ENCODE data around the gene PCNX1.
"Not testable (repeated sequence)": the region's sequence is repeated elsewhere in the genome, so short reads cannot be mapped to it uniquely, and the experiment has no call there.

PCNX1 gene

GRCh38 chr14:71122866-71123565 lies 215.8 kb downstream of the PCNX1 start:
- no peak for DNase-seq (ENCODE audit: low read depth in 2 of 2)

DNA sequence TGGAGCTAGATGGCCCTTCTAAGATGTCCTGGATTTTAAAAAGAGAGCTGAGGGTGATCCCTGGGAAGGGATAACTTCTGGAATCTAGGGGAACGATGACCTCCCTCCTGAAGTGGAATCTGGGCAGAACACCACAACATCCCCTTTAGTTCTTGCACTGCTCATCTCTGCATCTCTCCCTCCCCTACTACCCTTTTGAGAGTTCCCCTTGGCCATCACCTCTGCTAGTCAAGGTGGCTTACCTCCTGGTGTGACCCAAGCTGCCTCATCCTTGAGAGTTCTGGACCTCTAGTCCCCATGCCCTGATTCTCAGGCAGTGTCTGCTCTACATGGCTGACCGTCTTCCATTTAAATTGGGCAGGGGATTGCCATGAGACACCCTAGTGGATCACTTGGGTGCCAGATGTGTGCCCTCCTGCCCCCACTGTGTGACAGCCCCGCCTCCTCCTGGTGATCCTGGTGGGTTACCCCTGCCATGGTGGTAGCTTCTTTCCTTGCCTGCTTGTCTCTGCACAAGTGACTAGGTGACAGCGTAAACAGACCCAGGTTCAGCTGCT lies 216.4 kb downstream of the PCNX1 start:
- no peak for DNase-seq (ENCODE audit: low read depth in 2 of 2)

DNA sequence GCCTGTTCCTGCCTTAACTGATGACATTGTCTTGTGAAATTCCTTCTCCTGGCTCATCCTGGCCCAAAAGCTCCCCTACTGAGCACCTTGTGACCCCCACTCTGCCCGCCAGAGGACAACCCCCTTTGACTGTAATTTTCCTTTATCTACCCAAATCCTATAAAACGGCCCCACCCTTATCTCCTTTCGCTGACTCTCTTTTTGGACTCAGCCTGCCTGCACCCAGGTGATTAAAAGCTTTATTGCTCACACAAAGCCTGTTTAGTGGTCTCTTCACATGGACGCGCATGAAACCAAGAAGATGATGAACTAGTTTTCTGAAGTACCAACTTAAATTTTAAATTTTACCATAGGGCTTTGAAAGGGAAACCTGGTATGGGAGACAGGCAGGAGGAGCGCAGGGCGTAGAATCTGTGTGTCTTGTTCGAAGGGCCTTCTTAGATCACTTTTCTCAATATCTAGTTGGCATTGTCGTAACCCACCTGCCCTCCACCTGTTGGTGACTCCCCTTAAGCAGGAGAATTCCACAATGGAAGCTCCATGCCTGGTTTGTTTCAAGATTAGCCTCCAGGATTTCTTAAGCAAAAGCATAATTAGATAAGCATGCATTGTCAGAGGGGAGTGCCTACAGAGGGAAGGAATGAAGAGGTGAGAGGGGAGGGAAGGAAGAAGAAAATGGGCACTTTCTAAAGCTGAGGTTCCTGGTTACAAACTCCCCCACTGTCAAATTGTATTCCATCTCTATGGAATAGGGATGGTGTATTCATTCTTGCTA lies 222.6 kb downstream of the PCNX1 start:
- not testable (repeated sequence) for DNase-seq (ENCODE audit: low read depth in 2 of 2)

DNA sequence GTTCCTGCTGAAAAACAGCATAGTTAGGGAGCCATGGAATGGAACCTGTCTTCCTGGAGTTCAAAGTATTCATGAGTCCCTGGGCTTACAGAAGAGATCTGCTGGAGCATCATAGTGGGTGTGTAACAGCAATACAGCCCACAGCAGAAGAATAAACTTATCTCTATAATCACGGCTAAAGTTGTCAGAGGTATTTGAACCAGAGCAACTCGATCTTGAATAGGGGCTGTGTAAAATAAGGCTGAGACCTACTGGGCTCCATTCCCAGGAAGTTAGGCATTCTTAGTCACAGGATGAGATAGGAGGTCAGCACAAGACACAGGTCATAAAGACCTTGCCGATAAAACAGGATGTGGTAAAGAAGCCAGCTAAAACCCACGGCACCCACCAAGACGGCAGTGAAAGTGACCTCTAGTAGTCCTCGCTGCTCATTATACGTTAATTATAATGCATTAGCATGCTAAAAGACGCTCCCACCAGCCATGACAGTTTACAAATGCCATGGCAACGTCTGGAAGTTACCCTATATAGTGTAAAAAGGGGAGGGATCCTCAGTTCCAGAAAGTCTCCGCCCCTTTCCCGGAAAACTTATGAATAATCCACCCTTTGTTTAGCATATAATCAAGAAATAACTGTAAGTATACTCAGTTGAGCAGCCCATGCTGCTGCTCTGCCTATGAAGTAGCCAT lies 223.4 kb downstream of the PCNX1 start:
- DNase-seq (ENCODE audit: low read depth in 2 of 2) = no peak

DNA sequence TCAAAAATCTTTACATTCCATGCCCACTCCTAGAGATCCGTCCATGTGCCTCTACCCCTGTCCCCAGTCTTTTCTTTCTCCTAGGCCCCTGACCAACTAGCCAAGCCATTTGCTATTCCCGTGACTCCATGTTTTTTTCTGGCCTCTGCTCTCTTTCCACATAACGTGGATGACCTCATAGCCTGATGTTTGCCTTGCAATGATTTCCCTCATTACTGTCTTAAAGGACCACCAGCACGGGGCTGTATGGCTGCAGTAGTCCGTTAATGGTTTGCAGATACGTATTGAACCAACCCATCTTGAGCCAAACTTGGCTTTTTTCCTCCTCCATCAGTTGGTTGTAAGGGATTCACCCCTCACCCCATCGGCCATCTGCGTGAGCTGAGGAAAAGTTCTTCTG lies 226.0 kb downstream of the PCNX1 start:
- no peak for DNase-seq (ENCODE audit: low read depth in 2 of 2)

GRCh38 chr14:71135496-71135895 lies 228.2 kb downstream of the PCNX1 start:
- DNase-seq (ENCODE audit: low read depth in 2 of 2) = no peak

- no peak for DNase-seq (ENCODE audit: low read depth in 2 of 2)
Measured at GRCh38 chr14:71135911-71136310, 228.7 kb downstream of the PCNX1 start.

DNA sequence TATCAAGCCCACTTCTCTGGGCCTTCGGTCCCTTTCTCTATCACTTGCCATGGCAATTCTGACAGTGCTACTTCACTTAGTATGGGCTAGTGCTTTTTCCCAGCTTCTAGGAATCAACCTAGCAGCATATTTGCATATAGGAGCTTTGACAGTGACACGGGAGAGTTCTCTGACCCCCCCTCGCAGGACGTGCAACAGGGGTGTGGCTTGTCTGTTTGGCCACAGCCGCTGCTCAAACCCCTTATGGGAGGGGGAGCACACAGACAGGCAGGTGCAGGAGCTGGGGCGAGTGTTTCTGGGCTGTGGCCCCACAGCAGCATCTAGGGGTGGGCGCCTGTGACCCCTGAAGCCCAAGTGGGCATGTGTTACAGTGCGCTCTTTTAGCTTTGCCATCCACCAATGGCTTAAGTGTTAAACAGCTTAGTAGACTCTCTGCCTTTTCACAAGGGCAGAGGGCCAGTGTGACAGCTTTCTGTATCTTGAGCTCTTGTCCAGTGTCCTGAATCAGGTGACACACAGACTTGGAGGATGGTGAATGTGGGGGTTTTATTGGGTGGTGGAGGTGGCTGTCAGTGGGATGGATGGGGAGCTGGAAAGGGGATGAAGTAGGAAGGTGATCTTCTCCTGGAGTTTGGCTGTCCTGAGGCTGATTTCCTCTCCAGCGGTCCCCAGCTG lies 229.3 kb downstream of the PCNX1 start:
- no peak for DNase-seq (ENCODE audit: low read depth in 2 of 2)

- no peak for DNase-seq (ENCODE audit: low read depth in 2 of 2)
Measured at GRCh38 chr14:71137536-71138447, 230.5 kb downstream of the PCNX1 start.

DNA sequence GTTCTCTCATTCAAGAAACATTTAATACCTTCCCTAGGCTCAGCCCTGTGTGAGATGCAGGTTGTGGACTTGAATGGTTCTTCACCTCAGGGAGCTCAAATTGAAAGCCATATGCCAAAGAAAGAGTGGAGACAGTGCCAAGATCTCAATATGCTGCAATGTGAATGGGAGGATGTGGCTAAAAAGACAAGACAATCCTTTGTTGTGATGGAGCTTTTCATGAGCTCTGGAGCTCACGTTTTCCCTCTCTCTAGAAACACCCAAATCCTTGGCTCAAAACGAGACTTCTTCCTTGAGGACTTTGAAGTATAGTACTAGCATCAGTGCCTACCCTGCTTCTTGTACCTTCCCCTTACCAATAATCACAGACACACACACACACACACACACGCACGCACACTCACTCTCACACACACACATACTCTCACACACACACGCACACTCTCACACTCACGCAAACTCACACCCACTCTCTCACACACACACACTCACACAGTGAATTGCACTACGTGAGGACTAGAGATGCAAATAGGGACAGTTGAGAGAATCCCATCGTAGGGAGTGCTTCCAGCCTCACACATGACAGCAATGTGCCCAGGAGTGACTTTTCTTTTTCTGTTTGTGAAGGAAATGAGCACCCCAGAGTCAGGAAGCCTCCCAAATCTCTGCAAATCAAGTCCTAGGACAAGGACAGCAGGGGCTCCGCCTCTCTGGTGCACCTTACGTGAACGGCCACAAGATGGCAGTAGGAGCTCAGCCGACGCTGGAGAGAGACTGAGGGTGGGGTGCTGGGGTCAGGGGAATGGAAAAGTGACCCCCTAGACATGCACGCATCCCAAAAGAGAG lies 231.4 kb downstream of the PCNX1 start:
- peak; percentile 50 to 55 for DNase-seq (ENCODE audit: low read depth in 2 of 2)

GRCh38 chr14:71139294-71139946 lies 232.2 kb downstream of the PCNX1 start:
- DNase-seq (ENCODE audit: low read depth in 2 of 2) = no peak

DNA sequence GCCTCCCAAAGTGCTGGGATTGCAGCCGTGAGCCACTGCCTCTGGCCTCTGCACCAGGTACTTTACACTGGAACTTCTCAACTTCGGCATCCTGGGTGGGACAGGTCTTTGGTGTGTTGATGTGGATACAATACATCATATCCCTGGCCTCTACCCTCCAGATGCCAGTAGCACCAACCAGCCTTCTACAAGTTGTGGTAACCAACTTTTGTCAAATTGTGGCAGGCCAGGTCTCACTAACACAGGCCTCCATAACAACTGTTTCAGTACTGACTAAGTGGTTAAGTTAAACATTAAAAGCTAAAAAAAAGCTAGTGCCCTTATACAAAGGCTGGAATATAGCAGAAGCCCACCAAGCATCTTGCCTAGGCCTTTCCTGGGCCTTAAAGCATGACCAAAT lies 232.9 kb downstream of the PCNX1 start:
- no peak for DNase-seq (ENCODE audit: low read depth in 2 of 2)

- no peak for DNase-seq (ENCODE audit: low read depth in 2 of 2)
Measured at GRCh38 chr14:71141701-71142374, 234.6 kb downstream of the PCNX1 start.

- no peak for DNase-seq (ENCODE audit: low read depth in 2 of 2)
Measured at GRCh38 chr14:71142375-71143038, 235.2 kb downstream of the PCNX1 start.

GRCh38 chr14:71143381-71144290 lies 236.4 kb downstream of the PCNX1 start:
- DNase-seq (ENCODE audit: low read depth in 2 of 2) = no peak

DNA sequence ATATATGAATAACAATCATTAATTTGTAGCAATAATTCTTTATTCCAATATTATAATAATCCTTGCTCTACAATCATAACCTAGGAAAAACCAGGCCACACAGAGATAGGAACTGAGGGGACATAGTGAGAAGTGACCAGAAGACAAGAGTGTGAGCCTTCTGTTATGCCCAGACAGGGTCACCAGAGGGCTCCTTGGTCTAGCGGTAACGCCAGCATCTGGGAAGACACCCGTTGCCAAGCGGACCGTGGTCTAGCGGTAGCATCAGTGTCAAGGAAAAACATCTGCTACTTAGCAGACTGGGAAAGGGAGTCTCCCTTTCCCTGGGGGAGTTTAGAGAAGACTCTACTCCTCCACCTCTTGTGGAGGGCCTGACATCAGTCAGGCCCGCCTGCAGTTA lies 240.1 kb downstream of the PCNX1 start:
- not testable (repeated sequence) for DNase-seq (ENCODE audit: low read depth in 2 of 2)

DNA sequence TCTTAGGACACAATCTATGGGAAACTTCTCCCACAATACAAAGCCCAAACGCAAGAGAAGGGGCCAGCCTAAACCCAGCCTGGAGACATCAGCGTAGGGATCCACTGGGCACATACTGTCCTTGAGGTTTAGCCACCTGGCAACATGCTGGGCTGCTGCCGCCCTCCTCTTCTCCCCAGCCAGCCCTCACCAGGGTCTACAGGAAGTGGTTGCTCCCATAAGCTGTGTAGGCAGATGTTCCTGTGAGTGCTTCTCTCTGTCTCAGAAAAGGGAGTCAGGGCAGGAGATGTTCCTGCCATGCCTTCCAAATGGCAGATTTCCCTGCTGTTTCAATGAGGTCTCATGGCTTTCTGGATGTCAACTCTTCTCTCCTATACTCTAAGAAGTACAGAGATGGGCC lies 241.4 kb downstream of the PCNX1 start:
- no peak for DNase-seq (ENCODE audit: low read depth in 2 of 2)
